Psoas muscle (tissue), 8 donors: ENCODE data around the gene CASP6. TPM values are rescaled to one million over a fixed set of nuclear protein-coding genes. Genes with fewer than 3 reads are reported as not detected.

Experiments used
- ATAC-seq, 4 donors: fragments of 200-7000 bp; cut with Tn5 transposase; one replicate each; pipeline ENCODE4 v1.9.1; 2020; ENCODE audit warnings: moderate library complexity in 3 of 4, mild to moderate bottlenecking in 2 of 4
- DNase-seq, 2 donors: peaks; one replicate each; pipeline ENCODE4 v3.0.0-alpha.2; 2020
- H3K27ac ChIP-seq: fragments of 200-600 bp; one replicate; pipeline ENCODE4 v1.8.0; 2022
- H3K27me3 ChIP-seq, 3 donors: fragments of 200-600 bp in 1 of 3; one replicate each; pipeline versions ENCODE4 v1.6.1 to v1.8.0; 2013 to 2022; ENCODE audit warnings: low read length in 2 of 3, mild to moderate bottlenecking in 2 of 3, moderate library complexity in 1 of 3; ENCODE audit not compliant: insufficient read depth in 3 of 3
- H3K36me3 ChIP-seq, 2 donors: fragments of 200-600 bp in 1 of 2; one replicate each; pipeline versions ENCODE4 v1.6.1 to v1.8.0; 2013 to 2022; ENCODE audit warnings: low read depth in 1 of 2, mild to moderate bottlenecking in 1 of 2, moderate library complexity in 1 of 2; ENCODE audit not compliant: insufficient read depth in 1 of 2
- H3K4me1 ChIP-seq: fragments of 200-600 bp; one replicate; pipeline ENCODE4 v1.8.0; 2022
- H3K4me3 ChIP-seq: fragments of 200-600 bp; one replicate; pipeline ENCODE4 v1.8.0; 2022; ENCODE audit warnings: mild to moderate bottlenecking
- H3K9me3 ChIP-seq: fragments of 200-600 bp; one replicate; pipeline ENCODE4 v1.8.0; 2022
- CTCF ChIP-seq: fragments of 200-600 bp; IDR thresholded peaks from one replicate; pipeline ENCODE4 v1.8.0; 2022; ENCODE audit warnings: antibody characterized with exemption
- WGBS, 3 donors: extraction: QIAGEN DNeasy Blood & Tissue Kit; methylation state at CpG; one replicate each; pipeline versions ENCODE4 v1.1.6 to v1.1.7; 2013; 5-methylcytosine and 5-hydroxymethylcytosine counted together
- intact Hi-C, 2 donors: fragments of 100-400 bp; cut with DNase I; formaldehyde crosslinking; loops; one replicate each; pipeline versions ENCODE4 v1.11.0 to v1.14.2; 2022
- polyA plus RNA-seq, 3 donors: library from polyadenylated mRNA; stranded (reverse); fragments of 200-250 nt; gene quantifications; one replicate each; pipeline ENCODE4 v1.2.3, GENCODE V29; 2013
- total RNA-seq, 4 donors: library from RNA; stranded (reverse); fragmentation: NEBNext Ultra II Directional in 2 of 4; extraction: Animal tissue kit (Norgen Biotek cat#: 25700) in 2 of 4; gene quantifications; one replicate each; pipeline versions ENCODE4 v1.2.1 to v1.2.4, GENCODE V29; 2021 to 2023
- donor health status: healthy with polysubstance abuse.
- donor health status: DM: no; HTN: no; CAD: no; lungs with moderate emphysema.
- donor health status: Bipolar disorder and iron deficiency.
- donor health status: healthy.
- donor health status: DM: yes; HTN: yes; CAD: no.
- donor health status: DM: no; HTN: no; CAD: no.
- donor health status: DM: no; HTN: no; CAD: no.
- donor health status: DM: yes; HTN: yes; CAD: no.

CASP6 gene
- total and polyA plus RNA-seq, 7 donors = 2.7 to 8.9 (median 4.2) TPM

DNA sequence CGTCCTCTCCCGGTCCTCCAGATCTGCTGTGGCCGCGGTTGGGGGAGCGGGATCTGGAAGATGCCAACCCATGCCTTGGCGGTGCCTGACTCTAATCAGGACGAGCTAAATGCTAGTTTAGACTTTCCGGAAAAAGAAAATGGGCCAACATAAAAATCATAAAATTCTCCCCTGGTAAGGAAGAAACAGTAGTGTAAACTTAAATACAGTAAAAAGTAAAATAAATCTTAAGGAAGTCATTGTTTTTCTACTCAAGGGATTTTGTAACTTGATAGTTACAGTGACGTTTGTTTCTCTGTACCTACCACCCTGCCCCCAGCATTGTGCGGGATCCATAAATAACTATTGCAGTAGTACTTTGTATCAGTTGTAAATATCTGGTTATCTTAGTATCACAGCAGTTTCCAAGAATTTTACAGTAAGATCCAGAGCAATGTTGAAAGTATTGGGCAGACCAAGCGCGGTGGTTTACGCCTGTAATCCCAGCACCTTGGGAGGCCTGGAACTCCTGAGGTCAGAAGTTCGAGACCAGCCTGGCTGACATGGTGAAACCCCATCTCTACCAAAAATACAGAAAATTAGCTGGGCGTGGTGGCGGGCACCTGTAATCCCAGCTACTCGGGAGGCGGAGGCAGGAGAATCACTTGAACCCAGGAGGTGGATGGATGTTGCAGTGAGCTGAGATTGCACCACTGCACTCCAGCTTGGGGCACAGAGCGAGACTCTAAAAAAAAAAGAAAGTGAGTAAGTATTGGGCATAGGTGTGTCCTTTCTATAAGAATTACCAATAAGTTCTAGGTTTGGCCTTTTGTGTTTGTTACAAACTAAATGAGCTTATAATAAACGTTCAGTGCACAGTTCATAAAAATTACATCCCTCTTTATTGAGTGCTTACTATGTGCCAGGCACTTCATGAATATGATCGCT is 27.6 kb upstream of the CASP6 start:
- H3K27me3 ChIP-seq = no peaks in the 10 kb centered on the region
- no peak for TF ChIP-seq CTCF
- peak; percentile 23 to 59 (median 42) for ATAC-seq
- no peaks in the 10 kb centered on the region for H3K9me3 ChIP-seq
- H3K4me1 ChIP-seq = peaks cover 10% of the 10 kb centered on the region
- H3K27ac ChIP-seq = peak overlapping the region; percentile 94
- intact Hi-C loops = no loop called here
- WGBS, 3 donors = 46 to 50% (median 48%) methylated on average over 21 of the region's 21 CpGs
- no peak for DNase-seq
- H3K36me3 ChIP-seq = no peaks in the 10 kb centered on the region
- H3K4me3 ChIP-seq = peak overlapping the region; percentile 91

DNA sequence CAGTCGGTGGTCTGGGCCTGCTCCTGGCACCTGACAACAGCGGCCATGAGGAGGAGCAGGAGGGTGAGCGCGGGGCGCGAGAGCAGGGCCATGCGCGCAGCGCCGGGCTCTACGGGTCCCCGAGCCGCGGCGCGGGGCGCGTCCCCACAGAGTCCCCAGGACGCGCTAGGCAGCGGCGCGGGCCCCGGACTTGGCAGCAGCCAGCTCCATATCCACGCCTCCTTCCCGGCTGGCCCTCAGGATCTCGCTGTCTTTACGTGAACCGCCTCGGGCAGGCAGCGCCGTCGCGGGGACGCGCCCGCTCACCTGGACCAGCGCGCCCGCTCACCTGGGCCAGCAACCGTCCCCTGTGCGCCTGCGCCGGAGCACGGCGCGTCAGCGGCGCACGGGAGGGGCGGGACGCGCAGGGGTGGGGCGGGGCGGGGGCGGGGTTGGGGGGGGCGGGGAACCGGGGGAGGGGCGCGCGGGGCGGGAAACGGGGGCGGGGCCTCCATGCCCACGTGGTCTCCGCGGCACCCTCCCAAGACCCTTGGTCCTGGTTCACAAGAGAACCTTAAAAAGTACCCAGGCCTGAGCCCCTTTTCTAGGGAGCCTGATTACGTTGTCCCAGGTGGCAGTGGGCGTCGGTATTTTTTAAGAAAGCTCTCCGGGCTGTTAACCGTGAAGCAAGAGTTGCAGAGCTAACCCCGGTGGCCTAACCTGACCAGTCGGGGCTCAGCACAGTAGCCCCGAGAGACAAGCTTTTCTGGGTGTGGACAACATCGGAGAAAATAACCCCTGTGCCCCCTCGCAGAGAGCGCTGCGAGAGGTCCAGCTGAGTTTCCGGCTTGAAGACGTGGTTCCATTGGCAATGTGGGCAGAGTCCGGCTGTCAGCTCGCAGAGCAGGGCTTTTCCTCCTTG is 26.7 kb upstream of the CASP6 start, which contains the start of gene PLA2G12A:
TSS of gene PLA2G12A (minus strand) at position 353 of the 901 bp plus-strand sequence. CDS start at position 92, 261 bp downstream.
- intact Hi-C loops = loop anchor here in 1 of 2 donors (2.0 kb wide), 1 partner anchor 87 kb away; no protein-coding TSS in a partner anchor
- Histone ChIP-seq H3K36me3 (no peaks in the 10 kb centered on the region), H3K4me3 (peak within 1 kb of the TSS; percentile 91), H3K4me1 (peaks cover 10% of the 10 kb centered on the region), H3K27me3 (no peaks in the 10 kb centered on the region), H3K9me3 (no peaks in the 10 kb centered on the region), H3K27ac (peak within 1 kb of the TSS; percentile 94)
- DNase-seq (peak; percentile 59 to 82), ATAC-seq (peak; percentile 95 to 96 (median 96))
- no peak for TF ChIP-seq CTCF
- 0% methylated on average over 41 to 83 of the region's 83 CpGs for WGBS, 3 donors

GRCh38 chr4:109729117-109729717 is 26.0 kb upstream of the CASP6 start:
- 1% methylated on average over 25 of the region's 25 CpGs for WGBS, 3 donors
- H3K36me3 ChIP-seq = no peaks in the 10 kb centered on the region
- no peaks in the 10 kb centered on the region for H3K27me3 ChIP-seq
- ATAC-seq (peak; percentile 5 to 21 (median 10)), DNase-seq (peak in 1 of 2 donors; percentile 16)
- H3K4me3 ChIP-seq = peak overlapping the region; percentile 91
- intact Hi-C loops = loop anchor here in 1 of 2 donors (2.0 kb wide), 1 partner anchor 88 kb away; no protein-coding TSS in a partner anchor
- peak overlapping the region; percentile 94 for H3K27ac ChIP-seq
- TF ChIP-seq CTCF = no peak
- peaks cover 10% of the 10 kb centered on the region for H3K4me1 ChIP-seq
- no peaks in the 10 kb centered on the region for H3K9me3 ChIP-seq

- no peak overlapping the region for H3K27ac ChIP-seq
- no peak for DNase-seq
- H3K9me3 ChIP-seq = no peaks in the 10 kb centered on the region
- H3K36me3 ChIP-seq = no peaks in the 10 kb centered on the region
- intact Hi-C loops = loop anchor here in 1 of 2 donors (2.0 kb wide), 1 partner anchor 88 kb away; no protein-coding TSS in a partner anchor
- ATAC-seq = no peak
- 56 to 64% (median 60%) methylated on average over 6 of the region's 6 CpGs for WGBS, 3 donors
- H3K4me3 ChIP-seq = peak overlapping the region; percentile 91
- peaks cover 10% of the 10 kb centered on the region for H3K4me1 ChIP-seq
- TF ChIP-seq CTCF = no peak
- H3K27me3 ChIP-seq = no peaks in the 10 kb centered on the region
Measured at GRCh38 chr4:109728385-109728784, 25.1 kb upstream of the CASP6 start.
